Sigmoid colon (tissue), 7 donors: Measurements from ENCODE around the gene INTS6. TPM values are rescaled to one million over a fixed set of nuclear protein-coding genes. Genes with fewer than 3 reads are reported as not detected.
"Not testable (repeated sequence)": the region's sequence is repeated elsewhere in the genome, so short reads cannot be mapped to it uniquely, and the experiment has no call there.

Experiments
- DNase-seq: peaks from one replicate; pipeline ENCODE4 v3.0.0-alpha.2; 2019
- H3K27ac ChIP-seq, 4 donors: fragments of 200-600 bp; sonication (generic); one replicate each; pipeline ENCODE4 v1.5.1; 2016 to 2019; ENCODE audit warnings: mild to moderate bottlenecking in 1 of 4
- H3K27me3 ChIP-seq, 3 donors: fragments of 200-600 bp; sonication (generic); one replicate each; pipeline ENCODE4 v1.5.1; 2019; ENCODE audit warnings: mild to moderate bottlenecking in 1 of 3
- H3K36me3 ChIP-seq, 4 donors: fragments of 200-600 bp; sonication (generic); one replicate each; pipeline ENCODE4 v1.5.1; 2016 to 2019
- H3K4me1 ChIP-seq, 4 donors: fragments of 200-600 bp; sonication (generic); one replicate each; pipeline ENCODE4 v1.5.1; 2017 to 2019
- H3K4me3 ChIP-seq, 4 donors: fragments of 200-600 bp; sonication (generic); one replicate each; pipeline ENCODE4 v1.5.1; 2017 to 2019; ENCODE audit warnings: mild to moderate bottlenecking in 2 of 4, moderate library complexity in 1 of 4
- H3K9me3 ChIP-seq, 4 donors: fragments of 200-600 bp in 3 of 4; sonication (generic) in 3 of 4; one replicate each; pipeline versions ENCODE4 v1.5.1 to v1.6.1; 2013 to 2019
- CTCF ChIP-seq, 4 experiments: fragments of 450-650 bp in 3 of 4; fragments of 200-600 bp in 1 of 4; IDR thresholded peaks; one replicate each; pipeline ENCODE4 v1.5.1; 2016 to 2019; ENCODE audit warnings: antibody characterized with exemption in 4 of 4, mild to moderate bottlenecking in 3 of 4, moderate library complexity in 2 of 4
- EP300 ChIP-seq, 4 donors: sonication (generic); formaldehyde crosslinking; IDR thresholded peaks; one replicate each; pipeline ENCODE4 v1.6.1; 2017; ENCODE audit warnings: antibody characterized with exemption in 4 of 4
- POLR2A ChIP-seq, 2 donors: fragments of 450-650 bp; IDR thresholded peaks; one replicate each; pipeline ENCODE4 v1.6.1; 2016; ENCODE audit warnings: antibody characterized with exemption in 2 of 2, mild to moderate bottlenecking in 2 of 2, moderate library complexity in 2 of 2
- POLR2AphosphoS5 ChIP-seq, 4 donors: sonication (generic); formaldehyde crosslinking; IDR thresholded peaks; one replicate each; pipeline ENCODE4 v1.6.1; 2017; ENCODE audit warnings: antibody characterized with exemption in 4 of 4
- WGBS, 2 donors: extraction: QIAGEN DNeasy Blood & Tissue Kit; methylation state at CpG; one replicate each; pipeline ENCODE4 v1.1.7; 2013; 5-methylcytosine and 5-hydroxymethylcytosine counted together
- intact Hi-C: fragments of 100-400 bp; cut with DNase I; formaldehyde crosslinking; loops from one replicate; pipeline ENCODE4 v1.15.1; 2023
- polyA plus RNA-seq, 3 donors: library from polyadenylated mRNA; stranded (reverse); fragments of 200-250 nt; gene quantifications; one replicate each; pipeline ENCODE4 v1.2.3, GENCODE V29; 2013
- total RNA-seq, 4 donors: library from RNA; depleted of rRNA; stranded (reverse); fragments of >200 nt; gene quantifications; one replicate each; pipeline ENCODE4 v1.1.0, GENCODE V29; 2016
- donor health status: healthy with polysubstance abuse.
- donor health status: Bipolar disorder and iron deficiency.
- donor health status: healthy.

INTS6 gene
- total and polyA plus RNA-seq, 7 donors = 6.7 to 43.3 (median 30.0) TPM

DNA sequence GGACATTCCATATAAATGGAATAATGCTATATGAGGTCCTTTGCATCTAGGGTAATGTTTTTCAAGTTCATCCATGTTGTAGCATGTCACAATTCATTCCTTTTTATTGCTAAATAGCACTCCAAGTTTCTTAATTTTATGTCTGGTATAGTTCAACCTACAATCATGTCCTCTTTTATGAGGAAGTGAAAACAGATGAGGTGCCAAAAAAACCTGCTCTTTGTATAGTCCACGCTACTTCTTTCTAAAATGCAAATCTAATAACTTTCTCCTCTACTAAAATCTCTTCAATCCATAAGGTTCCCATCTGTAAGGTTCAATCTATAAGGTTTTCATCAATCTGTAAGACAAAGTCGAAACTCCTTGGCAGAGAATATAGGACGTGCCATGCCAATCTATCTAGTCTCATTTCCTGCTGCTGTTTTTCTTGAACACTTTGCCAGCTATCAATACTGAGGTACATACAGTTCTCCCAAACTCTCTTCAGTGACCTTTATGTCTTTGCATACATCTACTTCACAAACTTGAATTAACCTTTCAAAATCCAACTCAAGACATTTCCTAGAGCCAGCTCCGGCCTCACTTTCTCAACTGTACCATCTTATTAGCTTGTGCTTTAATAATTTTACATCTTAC lies 33.7 kb downstream of the INTS6 start:
- intact Hi-C loops = no loop called here
- Histone ChIP-seq H3K27ac (no peak overlapping the region), H3K4me3 (no peak overlapping the region), H3K9me3 (no peaks in the 10 kb centered on the region), H3K4me1 (peaks cover 0 to 28% (median 14%) of the 10 kb centered on the region in 4 donors), H3K27me3 (no peaks in the 10 kb centered on the region), H3K36me3 (peaks cover 0 to 13% (median 0%) of the 10 kb centered on the region in 4 donors)
- DNase-seq = no peak
- TF ChIP-seq POLR2AphosphoS5 (IDR thresholded peaks at IDR 0.05) (no peak), EP300 (IDR thresholded peaks at IDR 0.05) (no peak), POLR2A (IDR thresholded peaks at IDR 0.05) (no peak), CTCF (IDR thresholded peaks at IDR 0.05) (no peak)
- 77% methylated on average over 4 of the region's 4 CpGs for WGBS, 2 donors

GRCh38 chr13:51417716-51418115 lies 35.1 kb downstream of the INTS6 start:
- TF ChIP-seq CTCF (IDR thresholded peaks at IDR 0.05) = no peak
- no peak for TF ChIP-seq POLR2A (IDR thresholded peaks at IDR 0.05)
- no peak for TF ChIP-seq EP300 (IDR thresholded peaks at IDR 0.05)
- no peak for TF ChIP-seq POLR2AphosphoS5 (IDR thresholded peaks at IDR 0.05)
- H3K27ac ChIP-seq = no peak overlapping the region
- peaks cover 0 to 19% (median 0%) of the 10 kb centered on the region in 4 donors for H3K36me3 ChIP-seq
- 81 to 95% methylated on average over 4 of the region's 4 CpGs for WGBS, 2 donors
- peaks cover 0 to 28% (median 10%) of the 10 kb centered on the region in 4 donors for H3K4me1 ChIP-seq
- H3K9me3 ChIP-seq = no peaks in the 10 kb centered on the region
- no peak overlapping the region for H3K4me3 ChIP-seq
- no peak for DNase-seq
- no peaks in the 10 kb centered on the region for H3K27me3 ChIP-seq
- intact Hi-C loops = no loop called here

GRCh38 chr13:51416107-51416506 lies 36.7 kb downstream of the INTS6 start:
- TF ChIP-seq CTCF (IDR thresholded peaks at IDR 0.05) = no peak
- no peak for TF ChIP-seq POLR2AphosphoS5 (IDR thresholded peaks at IDR 0.05)
- TF ChIP-seq EP300 (IDR thresholded peaks at IDR 0.05) = no peak
- no peak for TF ChIP-seq POLR2A (IDR thresholded peaks at IDR 0.05)
- Histone ChIP-seq H3K36me3 (peaks cover 0 to 23% (median 0%) of the 10 kb centered on the region in 4 donors), H3K4me1 (peaks cover 0 to 19% (median 6%) of the 10 kb centered on the region in 4 donors), H3K4me3 (no peak overlapping the region), H3K27ac (no peak overlapping the region), H3K27me3 (no peaks in the 10 kb centered on the region), H3K9me3 (no peaks in the 10 kb centered on the region)
- DNase-seq = no peak
- intact Hi-C loops = no loop called here

DNA sequence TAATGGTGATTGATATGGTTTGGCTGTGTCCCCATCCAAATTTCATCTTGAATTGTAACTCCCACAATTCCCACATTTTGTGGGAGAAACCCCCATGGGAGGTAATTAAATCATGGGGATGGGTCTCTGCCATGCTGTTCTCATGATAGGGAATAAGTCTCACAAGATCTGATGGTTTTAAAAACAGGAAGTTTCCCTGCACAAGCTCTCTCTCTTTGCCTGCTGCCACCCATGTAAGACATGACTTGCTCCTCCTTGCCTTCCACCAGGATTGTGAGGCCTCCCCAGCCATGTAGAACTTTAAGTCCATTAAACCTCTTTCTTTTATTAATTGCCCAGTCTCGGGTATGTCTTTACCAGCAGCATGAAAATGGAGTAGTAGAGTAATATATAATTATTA lies 37.5 kb downstream of the INTS6 start:
- DNase-seq, H3K9me3 ChIP-seq, H3K27me3 ChIP-seq, H3K4me3 ChIP-seq, H3K27ac ChIP-seq, intact Hi-C loops: not testable (repeated sequence)
- peaks cover 0 to 24% (median 0%) of the 10 kb centered on the region in 4 donors for H3K36me3 ChIP-seq
- 97 to 99% methylated on average over 1 of the region's 1 CpG for whole genome bisulfite sequencing, 2 donors
- peaks cover 0 to 19% (median 7%) of the 10 kb centered on the region in 4 donors for H3K4me1 ChIP-seq

GRCh38 chr13:51412431-51412830 lies 40.4 kb downstream of the INTS6 start:
- 78 to 91% methylated on average over 3 of the region's 3 CpGs for WGBS, 2 donors
- peaks cover 0 to 3% (median 0%) of the 10 kb centered on the region in 4 donors for H3K4me1 ChIP-seq
- DNase-seq = no peak
- H3K9me3 ChIP-seq = no peaks in the 10 kb centered on the region
- peaks cover 0 to 19% (median 0%) of the 10 kb centered on the region in 4 donors for H3K36me3 ChIP-seq
- no peaks in the 10 kb centered on the region for H3K27me3 ChIP-seq
- intact Hi-C loops = no loop called here
- H3K27ac ChIP-seq = no peak overlapping the region
- TF ChIP-seq POLR2AphosphoS5 (IDR thresholded peaks at IDR 0.05) = no peak
- no peak for TF ChIP-seq POLR2A (IDR thresholded peaks at IDR 0.05)
- TF ChIP-seq CTCF (IDR thresholded peaks at IDR 0.05) = no peak
- TF ChIP-seq EP300 (IDR thresholded peaks at IDR 0.05) = no peak
- no peak overlapping the region for H3K4me3 ChIP-seq
